GM20000 (cell line): ENCODE measurements around the gene CACNG6.

Experiments
- DNase-seq: peaks from one replicate; pipeline ENCODE4 v3.0.0; 2012; ENCODE audit warnings: low spot score
- TF ChIP-seq, protein P1 (sequence below): IDR thresholded peaks from 2 replicates; pipeline ENCODE4 v1.5.1; 2012; ENCODE audit warnings: mild to moderate bottlenecking, control low read depth; ENCODE audit errors: extremely low read depth, missing control alignments

Gene CACNG6

DNA sequence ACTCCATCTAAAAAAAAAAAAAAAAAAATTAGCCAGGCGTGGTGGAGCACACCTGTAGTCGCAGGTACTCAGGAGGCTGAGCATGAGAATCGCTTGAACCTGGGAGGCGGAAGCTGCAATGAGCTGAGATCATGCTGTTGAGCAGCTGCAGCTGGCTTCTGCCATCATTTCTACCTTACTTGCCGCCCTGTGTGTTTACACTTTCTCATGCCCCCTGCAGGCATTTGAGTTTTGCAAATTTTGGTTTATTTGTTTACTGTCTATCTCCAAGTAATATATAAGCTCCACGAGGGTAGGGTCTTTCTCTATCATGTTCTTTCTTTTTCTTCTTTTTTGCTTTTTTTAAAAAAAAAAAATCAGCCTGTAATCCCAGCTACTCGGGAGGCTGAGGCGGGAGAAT is 18.0 kb downstream of the CACNG6 start:
- DNase-seq: no peak
- TF ChIP-seq, protein P1, sequence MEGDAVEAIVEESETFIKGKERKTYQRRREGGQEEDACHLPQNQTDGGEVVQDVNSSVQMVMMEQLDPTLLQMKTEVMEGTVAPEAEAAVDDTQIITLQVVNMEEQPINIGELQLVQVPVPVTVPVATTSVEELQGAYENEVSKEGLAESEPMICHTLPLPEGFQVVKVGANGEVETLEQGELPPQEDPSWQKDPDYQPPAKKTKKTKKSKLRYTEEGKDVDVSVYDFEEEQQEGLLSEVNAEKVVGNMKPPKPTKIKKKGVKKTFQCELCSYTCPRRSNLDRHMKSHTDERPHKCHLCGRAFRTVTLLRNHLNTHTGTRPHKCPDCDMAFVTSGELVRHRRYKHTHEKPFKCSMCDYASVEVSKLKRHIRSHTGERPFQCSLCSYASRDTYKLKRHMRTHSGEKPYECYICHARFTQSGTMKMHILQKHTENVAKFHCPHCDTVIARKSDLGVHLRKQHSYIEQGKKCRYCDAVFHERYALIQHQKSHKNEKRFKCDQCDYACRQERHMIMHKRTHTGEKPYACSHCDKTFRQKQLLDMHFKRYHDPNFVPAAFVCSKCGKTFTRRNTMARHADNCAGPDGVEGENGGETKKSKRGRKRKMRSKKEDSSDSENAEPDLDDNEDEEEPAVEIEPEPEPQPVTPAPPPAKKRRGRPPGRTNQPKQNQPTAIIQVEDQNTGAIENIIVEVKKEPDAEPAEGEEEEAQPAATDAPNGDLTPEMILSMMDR: no peak

DNA sequence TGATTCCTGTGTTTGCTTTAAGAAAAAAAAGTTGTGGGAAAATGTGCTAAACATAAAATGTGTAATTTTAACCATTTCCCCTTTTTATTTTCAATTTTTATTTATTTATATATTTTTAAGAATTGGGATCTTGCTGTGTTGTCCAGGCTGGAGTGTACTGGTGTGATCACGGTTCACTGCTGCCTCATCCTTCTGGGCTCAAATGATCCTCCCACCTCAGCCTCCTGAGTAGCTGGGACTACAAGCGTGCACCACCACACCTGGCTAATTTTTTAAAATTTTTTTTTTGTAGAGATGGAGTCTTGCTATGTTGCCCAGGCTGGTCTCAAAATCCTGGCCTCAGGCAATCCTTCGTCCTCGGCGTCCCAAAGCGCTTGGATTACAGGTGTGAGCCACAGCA is 19.0 kb downstream of the CACNG6 start:
- TF ChIP-seq, protein P1: no peak
- DNase-seq: no peak

DNA sequence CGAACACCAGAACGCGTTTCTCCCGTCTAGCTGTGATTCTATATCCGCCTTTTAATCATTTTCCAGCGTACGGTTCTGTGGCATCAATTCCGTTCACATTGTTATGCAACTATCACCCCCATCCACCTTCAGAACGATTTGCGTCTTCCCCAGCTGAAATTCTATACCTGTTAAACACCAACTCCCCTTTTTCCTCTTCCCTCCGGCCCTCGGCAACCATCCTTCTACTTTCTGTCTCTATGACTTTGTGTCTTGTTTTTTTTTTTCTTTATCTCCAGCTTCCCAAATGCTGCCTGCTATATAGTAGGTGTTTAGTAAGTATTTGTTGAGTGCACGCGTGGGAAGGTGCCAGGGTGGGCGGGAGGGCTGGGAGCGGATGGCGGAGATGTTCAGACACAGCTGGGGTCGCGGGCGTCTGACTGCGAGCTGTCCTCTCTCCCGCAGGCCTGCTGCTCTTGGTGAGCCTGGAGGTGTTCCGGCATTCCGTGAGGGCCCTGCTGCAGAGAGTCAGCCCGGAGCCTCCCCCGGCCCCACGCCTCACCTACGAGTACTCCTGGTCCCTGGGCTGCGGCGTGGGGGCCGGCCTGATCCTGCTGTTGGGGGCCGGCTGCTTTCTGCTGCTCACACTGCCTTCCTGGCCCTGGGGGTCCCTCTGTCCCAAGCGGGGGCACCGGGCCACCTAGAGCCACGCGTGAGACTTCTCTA is 20.2 kb downstream of the CACNG6 start:
- TF ChIP-seq, protein P1: no peak
- no peak for DNase-seq

DNA sequence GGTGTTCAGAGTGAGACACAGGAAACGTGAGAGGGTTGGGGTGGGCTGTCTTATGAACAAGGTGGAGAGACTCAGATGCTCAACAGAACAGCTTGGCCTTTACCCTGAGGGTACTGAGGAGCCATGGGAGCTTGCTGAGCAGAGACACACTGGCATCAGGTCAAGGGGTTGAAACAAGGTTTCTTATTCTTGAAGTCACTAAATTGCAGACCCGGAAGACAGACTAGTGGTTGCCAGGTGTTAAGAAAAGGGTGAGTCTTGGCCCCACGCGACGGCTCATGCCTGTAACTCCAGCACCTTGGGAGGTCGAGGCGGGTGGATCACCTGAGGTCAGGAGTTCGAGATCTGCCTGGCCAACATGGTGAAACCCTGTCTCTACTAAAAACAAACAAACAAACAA is 22.4 kb downstream of the CACNG6 start:
- no peak for DNase-seq
- TF ChIP-seq, protein P1: no peak

DNA sequence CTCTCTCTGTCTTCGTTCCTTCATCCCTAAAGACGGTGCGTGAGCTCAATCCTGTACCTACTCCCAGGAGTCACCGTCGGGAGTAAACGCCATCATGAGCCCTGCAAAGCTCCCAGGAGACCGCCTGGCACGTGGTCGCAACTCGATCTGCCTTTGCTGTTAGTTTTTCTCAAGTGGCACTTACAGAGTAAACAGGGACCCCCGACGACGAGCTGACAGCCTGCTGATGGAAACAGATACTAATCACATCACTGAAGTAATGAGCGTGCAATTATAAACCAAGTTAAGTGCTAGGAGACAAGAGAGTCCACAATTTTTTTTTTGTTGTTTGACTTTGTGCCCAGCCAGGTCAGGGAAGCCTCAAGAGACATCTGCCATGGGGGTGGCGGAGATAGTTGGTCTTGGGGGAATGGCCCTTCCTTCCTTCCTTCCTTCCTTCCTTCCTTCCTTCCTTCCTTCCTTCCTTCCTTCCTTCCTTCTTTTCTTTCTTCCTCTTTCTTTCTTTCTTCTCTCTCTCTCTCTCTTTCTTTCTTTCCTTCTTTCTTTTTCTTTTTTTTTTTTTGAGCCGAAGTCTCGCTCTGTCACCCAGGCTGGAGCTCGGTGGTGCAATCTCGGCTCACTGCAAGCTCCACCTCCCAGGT is 23.6 kb downstream of the CACNG6 start:
- DNase-seq: no peak
- TF ChIP-seq, protein P1: no peak

DNA sequence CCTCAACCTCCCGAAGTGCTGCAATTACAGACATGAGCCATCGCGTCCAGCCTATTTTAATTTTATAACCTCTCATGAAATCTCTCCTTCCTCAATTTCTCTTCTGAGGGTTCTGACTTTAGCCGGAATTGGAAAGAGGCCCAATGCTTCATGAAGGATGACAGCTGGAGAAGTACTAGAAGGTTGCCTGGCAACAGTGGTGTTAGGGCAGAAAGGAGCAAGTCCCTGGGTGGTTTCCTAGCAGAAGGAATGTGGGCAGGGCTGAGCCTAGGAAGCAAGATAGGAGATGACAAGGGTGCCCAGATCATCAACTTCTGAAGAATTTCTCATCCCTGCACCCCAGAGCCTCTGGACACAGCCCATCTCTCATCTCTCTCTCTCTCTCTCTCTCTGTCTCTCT is 25.8 kb downstream of the CACNG6 start:
- DNase-seq: no peak
- TF ChIP-seq, protein P1: no peak

DNA sequence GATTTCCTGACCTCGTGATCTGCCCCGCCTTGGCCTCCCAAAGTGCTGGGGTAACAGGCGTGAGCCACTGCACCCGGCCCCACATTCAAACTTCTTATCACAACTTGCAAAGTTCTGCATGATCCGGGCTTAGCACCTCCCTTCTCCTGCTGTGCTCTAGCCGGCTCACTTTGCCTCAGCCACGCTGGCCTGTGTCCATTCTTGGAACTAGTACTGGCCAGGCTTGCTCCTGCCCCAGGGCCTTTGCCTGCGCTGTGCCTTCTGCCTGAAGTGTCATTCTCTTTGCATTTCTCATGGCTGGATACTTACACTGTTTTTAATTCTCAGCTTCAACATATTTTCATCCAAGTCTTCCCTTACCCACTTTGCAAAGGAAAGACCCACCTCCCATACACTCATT is 29.9 kb downstream of the CACNG6 start:
- no peak for DNase-seq
- TF ChIP-seq, protein P1: no peak
